ENCODE results near the gene RUBCN.
"Not testable (repeated sequence)": the region's sequence is repeated elsewhere in the genome, so short reads cannot be mapped to it uniquely, and the experiment has no call there.

Gene RUBCN

DNA sequence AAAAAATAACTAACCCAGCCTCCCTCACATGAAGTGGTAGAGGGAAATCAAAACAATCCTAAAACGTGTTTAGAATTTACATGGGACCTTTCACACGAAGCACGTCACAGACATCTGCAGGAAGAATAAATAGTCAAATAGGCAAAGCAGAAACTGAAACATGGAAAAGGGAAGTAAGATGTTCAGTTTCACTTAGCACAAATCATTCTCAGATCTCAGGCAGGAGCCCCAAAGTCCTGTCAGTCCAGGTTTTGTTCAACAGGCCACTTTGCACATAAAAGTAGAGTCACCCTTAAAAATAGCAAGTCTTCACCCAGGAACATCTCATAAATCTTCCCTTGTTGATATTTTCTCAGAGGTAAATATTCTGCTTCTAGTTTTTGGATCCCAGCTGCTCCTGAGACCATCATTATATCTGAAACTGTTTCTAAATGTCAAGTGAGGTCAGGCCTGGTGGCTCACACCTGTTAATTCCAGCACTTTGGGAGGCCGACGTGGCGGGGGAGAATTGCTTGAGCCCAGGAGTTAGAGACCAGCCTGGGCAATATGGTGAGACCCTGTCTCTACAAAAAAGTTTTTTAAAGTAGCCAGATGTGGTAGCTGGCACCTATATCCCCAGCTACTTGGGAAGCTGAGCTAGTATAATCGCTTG lies 1.9 kb downstream of the RUBCN start:
- no peak for DNase-seq (ENCODE audit: low spot score)

DNA sequence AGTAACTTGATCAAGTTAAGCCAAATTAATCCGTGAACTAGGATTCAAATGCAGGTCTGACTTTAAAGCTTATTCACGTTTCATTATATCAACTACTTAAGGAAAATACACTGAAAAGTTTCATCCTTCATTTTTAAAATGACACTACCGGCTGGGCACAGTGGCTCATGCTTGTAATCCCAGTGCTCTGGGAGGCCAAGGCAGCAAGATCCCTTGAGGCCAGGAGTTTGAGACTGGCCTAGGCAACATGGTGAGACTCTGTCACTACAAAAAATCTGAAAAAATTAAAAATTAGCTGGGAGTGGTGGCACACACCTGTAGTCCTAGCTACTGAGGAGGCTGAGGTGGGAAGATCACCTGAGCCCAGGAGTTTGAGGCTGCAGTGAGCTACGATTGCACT lies 3.7 kb downstream of the RUBCN start:
- DNase-seq (ENCODE audit: low spot score), result no peak

DNA sequence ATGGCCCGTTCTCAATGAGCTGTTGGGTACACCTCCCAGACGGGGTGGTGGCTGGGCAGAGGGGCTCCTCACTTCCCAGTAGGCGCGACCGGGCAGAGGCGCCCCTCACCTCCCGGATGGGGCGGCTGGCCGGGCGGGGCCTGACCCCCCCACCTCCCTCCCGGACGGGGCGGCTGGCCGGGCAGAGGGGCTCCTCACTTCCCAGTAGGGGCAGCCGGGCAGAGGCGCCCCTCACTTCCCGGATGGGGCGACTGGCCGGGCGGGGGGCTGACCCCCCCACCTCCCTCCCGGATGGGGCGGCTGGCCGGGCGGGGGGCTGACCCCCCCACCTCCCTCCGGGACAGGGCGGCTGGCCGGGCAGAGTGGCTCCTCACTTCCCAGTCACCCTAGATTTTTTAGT lies 5.2 kb downstream of the RUBCN start:
- not testable (repeated sequence) for DNase-seq (ENCODE audit: low spot score)

DNA sequence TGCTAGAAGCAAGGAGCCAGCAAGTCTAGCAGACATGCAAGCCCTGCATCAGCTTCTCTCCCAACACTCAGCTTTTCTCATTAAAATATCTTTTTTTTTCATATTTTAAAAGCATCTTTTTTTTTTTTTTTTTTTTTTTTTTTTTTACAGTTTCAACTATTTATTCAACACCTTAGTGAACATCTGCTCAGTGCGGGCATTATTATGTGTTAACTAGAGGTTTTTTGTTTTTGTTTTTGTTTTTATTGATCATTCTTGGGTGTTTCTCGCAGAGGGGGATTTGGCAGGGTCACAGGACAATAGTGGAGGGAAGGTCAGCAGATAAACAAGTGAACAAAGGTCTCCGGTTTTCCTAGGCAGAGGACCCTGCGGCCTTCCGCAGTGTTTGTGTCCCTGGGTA lies 5.9 kb downstream of the RUBCN start:
- not testable (repeated sequence) for DNase-seq (ENCODE audit: low spot score)

DNA sequence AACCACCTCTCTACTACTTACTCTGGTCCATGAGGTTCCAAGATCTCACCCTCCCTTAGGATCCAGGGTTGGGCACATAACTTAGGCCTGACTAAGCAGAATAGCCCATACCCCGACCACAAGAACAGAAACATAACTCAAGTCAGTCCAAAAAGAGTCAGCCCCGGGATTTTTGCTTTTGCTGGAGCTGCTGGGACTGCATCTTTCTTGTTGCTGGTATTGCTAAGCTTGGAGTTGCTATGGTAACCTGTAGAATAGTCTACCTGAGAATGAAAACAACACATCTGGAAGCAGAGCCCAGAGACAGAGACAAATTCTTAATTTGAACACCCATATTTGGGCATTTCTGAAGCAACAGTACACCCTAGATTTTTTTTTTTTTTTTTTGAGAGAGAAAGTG lies 6.5 kb downstream of the RUBCN start:
- no peak for DNase-seq (ENCODE audit: low spot score)

DNA sequence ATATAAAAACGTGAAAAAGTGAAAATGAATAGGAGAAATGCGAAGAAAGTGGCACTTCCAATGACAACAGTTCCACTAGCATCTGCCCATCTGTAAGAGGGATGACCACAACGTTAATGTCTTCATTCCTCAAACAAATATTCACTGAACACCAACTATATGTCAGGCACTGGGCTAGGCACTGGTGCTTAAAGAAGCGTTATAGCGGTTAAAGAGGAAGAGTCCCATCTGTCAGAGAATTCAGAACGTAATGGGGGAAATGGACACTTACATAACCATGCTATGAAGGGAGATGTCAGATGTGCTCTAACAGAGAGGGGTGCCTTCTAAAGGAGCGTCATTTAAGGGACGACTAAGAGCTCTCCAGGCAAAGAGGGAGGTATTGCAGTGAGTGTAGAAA lies 8.2 kb downstream of the RUBCN start:
- no peak for DNase-seq (ENCODE audit: low spot score)

DNA sequence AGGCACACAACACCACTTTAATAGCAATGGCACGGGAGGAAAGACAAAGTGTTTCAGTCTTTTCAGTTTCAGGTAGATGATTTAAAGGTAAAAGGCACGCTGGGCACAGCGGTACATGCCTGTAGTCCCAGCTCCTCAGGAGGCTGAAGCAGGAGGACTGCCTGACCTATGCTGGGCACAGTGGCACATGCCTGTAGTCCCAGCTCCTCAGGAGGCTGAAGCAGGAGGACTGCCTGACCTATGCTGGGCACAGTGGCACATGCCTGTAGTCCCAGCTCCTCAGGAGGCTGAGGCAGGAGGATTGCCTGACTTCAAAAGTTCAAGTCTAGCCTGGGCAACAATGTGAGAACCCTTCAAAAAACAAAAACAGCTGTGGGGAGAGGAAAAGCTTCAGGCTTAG lies 8.8 kb downstream of the RUBCN start:
- not testable (repeated sequence) for DNase-seq (ENCODE audit: low spot score)

DNA sequence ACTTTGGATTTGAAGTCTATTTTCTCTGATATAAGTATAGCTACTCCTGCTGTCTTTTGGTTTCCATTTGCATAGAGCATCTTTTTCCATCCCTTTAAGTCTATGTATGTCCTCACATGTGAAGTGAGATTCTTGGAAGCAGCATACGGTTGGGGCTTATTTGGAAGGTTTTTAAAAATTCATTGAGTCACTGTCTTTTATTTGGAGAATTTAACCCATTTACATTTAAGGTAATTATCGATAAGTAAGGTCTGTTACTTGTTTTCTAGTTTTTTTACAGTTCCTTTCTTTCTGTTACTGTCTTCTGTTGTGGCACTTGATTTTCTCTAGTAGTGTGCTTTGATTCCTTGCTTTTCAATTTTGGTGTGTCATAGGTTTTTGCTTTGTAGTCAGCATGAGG lies 14.0 kb downstream of the RUBCN start:
- DNase-seq (ENCODE audit: low spot score), result no peak

DNA sequence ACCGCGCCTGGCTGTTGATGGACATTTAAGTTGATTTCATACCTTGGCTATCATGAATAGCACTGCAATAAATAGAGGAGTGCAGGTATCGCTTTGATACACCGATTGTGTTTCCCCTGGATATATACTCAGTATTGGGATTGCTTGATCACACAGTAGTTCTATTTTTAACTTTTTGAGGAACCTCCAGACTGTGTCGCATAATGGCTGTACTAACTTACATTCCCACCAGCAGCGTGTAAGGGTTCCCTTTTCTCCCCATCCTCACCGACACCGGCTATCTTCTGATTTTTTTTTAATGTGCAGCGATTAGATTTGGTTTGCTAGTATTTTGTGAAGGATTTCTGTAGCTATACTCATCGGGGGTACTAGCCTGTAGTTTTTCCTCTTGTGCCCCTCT lies 16.0 kb downstream of the RUBCN start:
- no peak for DNase-seq (ENCODE audit: low spot score)

DNA sequence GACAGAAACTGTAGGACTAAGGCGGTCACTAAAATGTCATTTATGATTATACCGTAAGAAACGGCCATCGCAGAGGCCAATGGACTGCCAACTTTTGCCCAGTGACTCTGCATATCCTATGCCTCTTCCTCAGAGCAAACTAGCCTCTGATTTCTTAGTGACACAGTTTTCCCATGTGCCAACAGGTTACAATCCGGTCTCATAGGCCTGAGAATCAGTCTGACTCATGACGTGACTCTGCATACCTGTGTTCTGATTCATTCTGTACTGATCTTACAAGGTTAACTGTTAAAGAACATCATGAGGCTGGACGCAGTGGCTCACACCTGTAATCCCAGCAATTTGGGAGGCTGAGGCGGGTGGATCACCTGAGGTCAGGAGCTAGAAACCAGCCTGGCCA lies 17.8 kb downstream of the RUBCN start:
- peak; percentile 36 for DNase-seq (ENCODE audit: low spot score)

DNA sequence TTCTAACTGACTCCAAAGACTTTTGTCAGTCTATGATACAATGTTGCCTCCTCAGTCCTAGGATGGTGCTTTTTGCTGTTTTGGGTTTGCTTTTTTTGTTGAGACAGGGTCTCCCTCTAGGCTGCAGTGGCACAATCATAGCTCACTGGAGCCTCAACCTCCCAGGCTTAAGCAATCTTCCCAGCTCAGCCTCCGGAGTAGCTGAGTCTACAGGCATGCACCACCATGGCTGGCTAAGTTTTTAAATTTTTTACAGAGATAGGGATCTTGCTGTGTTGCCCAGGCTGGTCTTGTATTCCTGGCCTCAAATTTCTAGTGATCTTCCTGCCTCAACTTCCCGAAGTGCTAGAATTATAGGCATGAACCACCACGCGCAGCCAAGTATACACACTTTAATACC lies 22.5 kb downstream of the RUBCN start:
- no peak for DNase-seq (ENCODE audit: low spot score)

DNA sequence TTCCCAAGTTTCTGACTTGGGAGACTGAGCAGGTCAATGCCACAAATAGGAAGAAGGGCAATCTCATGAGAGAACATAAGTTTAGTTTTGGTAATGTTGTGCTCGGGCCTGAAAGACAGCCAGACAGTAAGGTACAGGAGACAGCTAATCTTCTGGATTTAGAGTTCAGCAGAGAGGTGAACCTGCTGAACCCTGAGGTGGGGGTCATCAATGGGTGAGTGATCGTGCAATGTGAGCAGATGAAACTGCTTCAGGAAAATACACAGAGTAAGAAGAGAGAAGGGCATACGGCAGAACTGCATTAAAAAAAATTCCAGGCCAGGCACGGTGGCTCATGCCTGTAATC lies 23.3 kb downstream of the RUBCN start:
- no peak for DNase-seq (ENCODE audit: low spot score)

DNA sequence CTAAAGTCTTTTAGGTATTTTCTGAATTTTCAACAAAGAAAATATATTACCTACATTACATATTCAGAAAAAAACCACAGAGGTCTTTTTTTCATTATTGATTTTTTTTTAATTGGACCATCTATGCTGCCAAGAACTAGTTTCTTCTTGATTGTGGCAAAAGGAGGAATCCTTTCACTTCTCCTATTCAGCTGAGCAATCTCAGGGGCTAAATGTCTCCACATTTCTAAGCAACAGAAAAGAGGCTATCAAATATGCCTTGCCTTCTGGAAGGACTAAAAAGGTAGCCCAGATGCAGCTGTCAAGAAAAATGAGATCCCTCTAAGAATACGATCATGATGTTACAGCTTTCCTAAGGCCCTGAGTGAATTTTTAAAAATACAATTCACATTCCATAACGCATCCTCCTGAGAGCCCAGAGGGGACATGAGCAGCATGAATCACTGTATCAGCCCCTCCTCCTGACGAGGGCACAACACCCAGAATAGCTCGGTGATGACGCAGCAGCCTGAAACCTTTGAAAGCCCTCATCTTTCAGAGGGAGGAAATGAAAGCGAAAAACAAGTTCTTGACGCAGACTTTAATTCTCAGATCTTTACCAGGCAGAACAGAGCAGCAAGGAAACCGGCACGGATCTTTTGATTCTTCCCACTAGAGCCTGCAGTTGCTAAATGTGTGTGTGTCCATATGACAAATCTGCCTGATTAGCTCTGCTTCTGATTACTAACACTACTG lies 24.6 kb downstream of the RUBCN start:
- peak; percentile 71 for DNase-seq (ENCODE audit: low spot score)

DNA sequence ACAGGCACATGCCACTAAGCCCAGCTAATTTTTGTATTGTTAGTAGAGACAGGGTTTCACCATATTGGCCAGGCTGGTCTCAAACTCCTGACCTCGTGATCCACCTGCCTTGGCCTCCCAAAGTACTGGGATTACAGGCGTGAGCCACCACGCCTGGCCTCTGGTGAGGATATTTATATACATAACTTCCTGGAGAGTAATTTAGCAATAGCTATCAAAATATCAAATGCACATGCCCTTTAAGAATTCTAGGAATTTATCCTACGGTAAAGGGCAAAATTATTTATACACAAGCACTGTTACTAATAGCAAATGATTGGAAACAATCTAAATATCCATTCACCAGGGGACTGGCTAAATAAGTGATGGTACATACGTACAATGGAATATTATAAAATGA lies 25.7 kb downstream of the RUBCN start:
- DNase-seq (ENCODE audit: low spot score), result not testable (repeated sequence)

DNA sequence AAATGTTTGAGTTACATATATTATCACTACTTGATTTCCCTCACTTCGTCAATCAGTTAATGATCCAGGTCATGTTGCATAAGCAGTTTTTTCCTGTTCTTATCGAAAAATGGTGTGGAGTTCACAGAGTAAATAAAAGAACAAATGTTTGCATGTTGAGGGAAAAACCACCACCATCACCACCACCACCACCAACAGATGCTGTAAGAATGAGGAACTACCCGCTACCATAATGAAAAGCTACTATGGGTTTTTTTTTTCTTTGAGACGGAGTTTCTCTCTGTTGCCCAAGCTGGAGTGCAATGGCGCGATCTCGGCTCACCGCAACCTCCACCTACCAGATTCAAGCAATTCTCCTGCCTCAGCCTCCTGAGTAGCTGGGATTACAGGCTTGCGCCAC lies 27.6 kb downstream of the RUBCN start:
- no peak for DNase-seq (ENCODE audit: low spot score)

DNA sequence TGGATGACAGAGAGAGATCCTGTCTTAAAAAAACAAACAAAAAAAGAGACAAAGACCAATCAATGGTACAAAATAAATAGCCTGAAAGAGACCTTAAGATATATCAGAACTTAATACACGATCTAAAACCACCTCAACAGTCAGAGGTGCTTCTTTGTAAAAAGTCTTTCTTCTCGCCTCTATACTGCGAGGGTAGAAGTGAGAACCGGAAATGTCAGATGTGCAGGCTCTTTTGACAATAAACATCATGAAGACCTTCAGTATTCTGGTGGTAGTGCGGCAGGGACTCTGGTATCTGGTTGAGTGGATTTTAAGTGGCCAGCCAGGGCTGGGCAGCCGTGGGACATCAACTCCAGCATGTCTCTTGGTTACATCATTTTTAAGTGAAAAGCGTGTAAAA lies 30.0 kb downstream of the RUBCN start:
- no peak for DNase-seq (ENCODE audit: low spot score)

DNA sequence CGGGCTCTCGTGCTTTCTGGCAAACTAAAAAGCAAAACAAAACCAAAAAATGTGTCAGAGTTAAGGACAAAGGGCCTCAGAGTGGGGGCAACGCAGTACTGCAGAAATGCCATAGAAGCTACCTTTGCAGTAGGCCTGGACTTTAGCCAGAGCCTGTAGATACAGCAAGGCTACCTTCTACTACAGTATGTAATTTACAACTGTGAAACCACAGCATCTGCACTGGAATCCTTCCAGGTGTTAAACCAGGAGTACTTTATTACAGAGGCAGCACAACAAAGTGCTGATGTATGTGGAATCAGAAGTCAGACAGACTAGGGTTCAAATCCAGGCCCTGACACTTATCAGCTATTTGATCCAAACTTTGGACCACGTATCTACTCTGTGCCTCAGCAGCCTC lies 34.9 kb downstream of the RUBCN start:
- DNase-seq (ENCODE audit: low spot score), result no peak

DNA sequence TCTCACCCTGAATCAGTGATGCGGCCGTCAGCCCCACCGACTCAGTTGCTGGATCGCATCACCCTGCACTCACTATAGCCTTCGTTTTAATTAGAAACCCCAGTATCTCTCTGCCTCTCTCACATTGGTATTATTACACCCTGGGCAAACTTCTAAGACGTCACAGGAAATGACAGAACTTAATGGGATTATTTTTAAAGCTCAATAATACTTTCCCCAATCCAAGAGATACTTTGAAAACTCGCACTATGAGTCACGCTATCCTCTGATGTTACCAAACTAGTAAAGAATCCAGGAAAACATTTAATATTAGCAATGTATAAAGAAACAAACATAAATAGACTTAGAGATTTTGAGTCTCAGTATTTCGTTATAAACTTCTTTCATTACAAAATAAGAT lies 36.6 kb downstream of the RUBCN start:
- no peak for DNase-seq (ENCODE audit: low spot score)

DNA sequence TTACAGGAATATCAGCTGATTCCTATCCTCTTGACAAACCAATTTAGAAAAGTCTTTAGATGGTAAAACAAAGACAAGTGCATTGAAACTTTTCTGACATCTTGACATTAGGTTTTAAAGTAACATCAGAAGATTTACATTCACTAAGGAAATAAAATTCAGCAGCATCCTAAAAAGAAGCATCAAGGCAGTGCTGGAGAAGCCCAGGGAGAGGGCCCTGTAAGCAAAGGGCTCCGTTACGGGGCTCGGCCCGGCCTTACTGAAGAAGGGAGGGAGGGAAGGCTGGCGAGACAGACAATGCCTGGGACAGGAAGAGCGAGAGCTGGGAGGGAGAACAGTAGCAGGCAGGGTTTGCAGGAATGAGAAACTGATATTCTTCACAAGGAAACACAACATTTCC lies 39.3 kb downstream of the RUBCN start:
- no peak for DNase-seq (ENCODE audit: low spot score)

DNA sequence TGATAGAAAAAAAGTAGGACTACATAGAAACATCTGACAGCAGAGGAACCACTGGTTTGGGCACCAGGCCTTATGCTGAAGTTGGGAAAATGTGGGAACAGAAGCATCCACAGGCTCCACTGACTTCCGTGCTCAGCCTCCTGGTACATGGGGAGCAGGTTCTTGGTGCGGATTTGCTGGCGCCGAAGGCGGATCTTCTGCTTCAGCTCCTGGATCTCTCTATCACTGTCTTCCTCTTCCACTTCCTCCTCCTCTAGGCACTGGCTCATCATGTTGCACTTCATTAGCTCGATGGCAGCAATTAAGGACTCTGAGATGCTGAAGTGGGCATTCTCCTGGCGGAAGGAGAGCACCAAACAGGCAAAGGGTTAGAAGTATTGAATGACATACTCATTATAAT lies 42.5 kb downstream of the RUBCN start:
- no peak for DNase-seq (ENCODE audit: low spot score)

DNA sequence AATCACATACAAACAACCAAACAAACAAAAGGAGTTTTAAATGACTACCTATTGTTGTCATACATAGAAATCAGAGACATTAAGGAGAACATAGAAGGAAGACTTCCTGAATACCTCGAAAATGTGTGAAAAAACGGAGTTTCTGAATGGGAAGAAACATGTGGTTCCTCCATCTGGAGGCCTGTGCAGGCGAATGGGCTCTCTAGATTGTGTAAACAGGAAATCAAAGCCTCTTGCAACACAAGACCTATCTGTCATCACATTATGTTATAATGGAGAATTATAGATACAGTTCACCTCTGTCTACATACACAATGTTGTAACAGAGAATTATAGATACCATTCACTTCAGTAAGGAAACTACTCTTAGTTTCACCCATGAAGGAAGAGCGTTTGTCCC lies 44.1 kb downstream of the RUBCN start:
- no peak for DNase-seq (ENCODE audit: low spot score)

DNA sequence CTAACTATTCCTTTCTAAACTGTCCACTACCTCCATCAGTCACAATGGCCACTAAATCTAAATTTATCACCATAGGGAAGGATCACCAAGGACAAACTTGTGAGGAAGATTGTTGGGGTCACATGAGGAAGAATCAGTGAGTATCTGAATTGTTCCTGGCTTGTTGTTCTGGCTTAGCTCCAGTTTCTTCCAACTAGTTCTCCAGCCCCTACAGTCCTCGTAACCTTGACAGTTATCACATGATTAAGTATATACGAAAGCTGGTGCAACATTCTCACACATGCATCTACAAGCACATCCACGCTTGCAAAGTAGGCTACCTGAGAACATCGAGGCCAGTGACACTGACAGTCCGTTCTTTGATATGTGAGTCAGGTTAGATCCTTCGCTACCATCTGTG lies 46.0 kb downstream of the RUBCN start:
- no peak for DNase-seq (ENCODE audit: low spot score)

DNA sequence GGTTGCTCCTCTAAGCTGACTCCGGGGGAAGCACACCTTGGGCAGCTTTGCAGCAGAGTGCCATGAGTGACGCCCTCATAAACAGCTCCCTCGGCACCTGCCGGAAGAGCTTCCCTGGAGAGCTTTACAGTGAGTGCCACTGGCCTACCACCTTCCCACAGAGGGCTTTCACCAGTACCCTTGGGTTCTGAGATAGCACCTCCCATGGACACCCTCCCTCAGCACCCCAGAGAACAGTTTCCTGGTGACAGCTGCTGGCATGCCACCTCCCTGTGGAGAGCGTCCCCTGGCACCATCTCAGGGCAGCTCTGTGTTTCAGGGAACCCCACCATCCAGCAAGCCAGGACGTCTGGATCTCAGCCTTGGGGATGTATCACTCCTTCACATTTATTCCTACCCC lies 49.1 kb downstream of the RUBCN start:
- no peak for DNase-seq (ENCODE audit: low spot score)

DNA sequence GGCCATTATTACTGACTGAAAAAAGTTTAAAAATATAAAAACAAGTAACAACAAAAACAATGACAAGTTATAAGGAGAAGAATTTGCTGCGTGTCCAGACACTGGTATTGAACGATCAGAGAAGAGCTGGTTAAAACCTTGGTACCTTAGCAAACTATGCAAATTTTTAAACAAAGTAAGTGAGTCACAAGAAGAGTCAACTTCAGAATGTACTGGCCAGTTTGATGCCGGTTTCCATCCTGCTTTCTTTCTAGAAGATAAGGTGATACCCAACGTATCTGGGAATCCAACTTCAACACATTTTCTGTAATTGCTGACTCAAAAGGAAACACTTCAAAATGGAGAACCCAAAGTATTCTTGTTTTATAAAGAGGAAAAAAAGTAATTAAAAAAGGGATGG lies 49.8 kb downstream of the RUBCN start:
- DNase-seq (ENCODE audit: low spot score), result no peak
